Peyer's patch (tissue), 4 donors: ENCODE data around the gene CPD. TPM values are rescaled to one million over a fixed set of nuclear protein-coding genes. Genes with fewer than 3 reads are reported as not detected.

Source experiments
- DNase-seq, 3 donors: peaks; one replicate each; pipeline ENCODE4 v3.0.0-alpha.2; 2017 to 2019
- H3K27ac ChIP-seq, 4 donors: fragments of 200-600 bp; sonication (generic); one replicate each; pipeline ENCODE4 v1.5.1; 2016 to 2019
- H3K27me3 ChIP-seq, 2 donors: fragments of 200-600 bp; sonication (generic); one replicate each; pipeline ENCODE4 v1.5.1; 2019
- H3K36me3 ChIP-seq, 3 donors: fragments of 200-600 bp; sonication (generic); one replicate each; pipeline ENCODE4 v1.5.1; 2016 to 2019
- H3K4me1 ChIP-seq, 4 donors: fragments of 200-600 bp; sonication (generic); one replicate each; pipeline ENCODE4 v1.5.1; 2016 to 2019
- H3K4me3 ChIP-seq, 4 donors: fragments of 200-600 bp; sonication (generic); 1 replicate in 3 of 4; 2 replicates in 1 of 4; pipeline ENCODE4 v1.5.1; 2016 to 2019; ENCODE audit warnings: mild to moderate bottlenecking in 1 of 4
- H3K9me3 ChIP-seq, 4 donors: fragments of 200-600 bp; sonication (generic); one replicate each; pipeline ENCODE4 v1.5.1; 2016 to 2019; ENCODE audit warnings: mild to moderate bottlenecking in 1 of 4
- CTCF ChIP-seq, 6 experiments: fragments of 450-650 bp in 4 of 6; fragments of 200-600 bp in 2 of 6; sonication (generic) in 1 of 6; IDR thresholded peaks; one replicate each; pipeline ENCODE4 v1.5.1; 2017 to 2019; ENCODE audit warnings: antibody characterized with exemption in 6 of 6, mild to moderate bottlenecking in 3 of 6, moderate library complexity in 1 of 6
- POLR2A ChIP-seq, 2 donors: fragments of 450-650 bp; IDR thresholded peaks; one replicate each; pipeline ENCODE4 v1.5.1; 2017; ENCODE audit warnings: antibody characterized with exemption in 2 of 2, mild to moderate bottlenecking in 2 of 2, moderate library complexity in 2 of 2
- total RNA-seq, 4 donors: library from RNA; depleted of rRNA; stranded (reverse); fragments of >200 nt; gene quantifications; one replicate each; pipeline ENCODE4 v1.1.0, GENCODE V29; 2016

Gene CPD
- total RNA-seq, 4 donors from 2014 or later = 9.9 to 242 (median 143) TPM

GRCh38 chr17:30358055-30358760 is 20.5 kb upstream of the CPD start:
- Histone ChIP-seq H3K9me3 (peaks cover 0 to 3% (median 0%) of the 10 kb centered on the region in 4 donors), H3K36me3 (no peaks in the 10 kb centered on the region), H3K27ac (no peak overlapping the region), H3K27me3 (no peaks in the 10 kb centered on the region), H3K4me1 (peaks cover 0 to 2% (median 0%) of the 10 kb centered on the region in 4 donors), H3K4me3 (no peak overlapping the region)
- no peak for DNase-seq
- TF ChIP-seq CTCF (IDR thresholded peaks at IDR 0.05) (no peak), POLR2A (IDR thresholded peaks at IDR 0.05) (no peak)

- no peaks in the 10 kb centered on the region for H3K36me3 ChIP-seq
- peaks cover 0 to 4% (median 0%) of the 10 kb centered on the region in 4 donors for H3K4me1 ChIP-seq
- no peak for TF ChIP-seq CTCF (IDR thresholded peaks at IDR 0.05)
- no peak for TF ChIP-seq POLR2A (IDR thresholded peaks at IDR 0.05)
- DNase-seq = no peak
- H3K4me3 ChIP-seq = no peak overlapping the region
- peaks cover 0 to 3% (median 0%) of the 10 kb centered on the region in 4 donors for H3K9me3 ChIP-seq
- no peaks in the 10 kb centered on the region for H3K27me3 ChIP-seq
- H3K27ac ChIP-seq = no peak overlapping the region
Measured at GRCh38 chr17:30360086-30360808, 18.5 kb upstream of the CPD start.

- H3K27me3 ChIP-seq = no peaks in the 10 kb centered on the region
- H3K4me3 ChIP-seq = no peak overlapping the region
- H3K4me1 ChIP-seq = peaks cover 0 to 4% (median 0%) of the 10 kb centered on the region in 4 donors
- no peaks in the 10 kb centered on the region for H3K36me3 ChIP-seq
- peaks cover 0 to 3% (median 0%) of the 10 kb centered on the region in 4 donors for H3K9me3 ChIP-seq
- no peak overlapping the region for H3K27ac ChIP-seq
- no peak for DNase-seq
- TF ChIP-seq CTCF (IDR thresholded peaks at IDR 0.05) = no peak
- no peak for TF ChIP-seq POLR2A (IDR thresholded peaks at IDR 0.05)
Measured at GRCh38 chr17:30361766-30362279, 16.9 kb upstream of the CPD start.

GRCh38 chr17:30363715-30364202 is 15.0 kb upstream of the CPD start:
- peak overlapping the region in 3 of 4 donors; percentile 2 to 61 (median 39) for H3K27ac ChIP-seq

More at GRCh38 chr17:30363715-30364202, 15.0 kb upstream of the CPD start:
- Histone ChIP-seq H3K4me1 (peaks cover 0 to 4% (median 0%) of the 10 kb centered on the region in 4 donors), H3K36me3 (no peaks in the 10 kb centered on the region), H3K4me3 (no peak overlapping the region), H3K9me3 (peaks cover 0 to 3% (median 0%) of the 10 kb centered on the region in 4 donors), H3K27me3 (no peaks in the 10 kb centered on the region)
- no peak for TF ChIP-seq CTCF (IDR thresholded peaks at IDR 0.05)
- TF ChIP-seq POLR2A (IDR thresholded peaks at IDR 0.05) = no peak
- DNase-seq = peak in 2 of 3 donors; percentile 77 to 88
